Sigmoid colon (tissue), 7 donors: ENCODE data around the gene TRAF5. TPM values are rescaled to one million over a fixed set of nuclear protein-coding genes. Genes with fewer than 3 reads are reported as not detected.
"Not testable (repeated sequence)": the region's sequence is repeated elsewhere in the genome, so short reads cannot be mapped to it uniquely, and the experiment has no call there.

Source experiments
- DNase-seq: peaks from one replicate; pipeline ENCODE4 v3.0.0-alpha.2; 2019
- H3K27ac ChIP-seq, 4 donors: fragments of 200-600 bp; sonication (generic); one replicate each; pipeline ENCODE4 v1.5.1; 2016 to 2019; ENCODE audit warnings: mild to moderate bottlenecking in 1 of 4
- H3K27me3 ChIP-seq, 3 donors: fragments of 200-600 bp; sonication (generic); one replicate each; pipeline ENCODE4 v1.5.1; 2019; ENCODE audit warnings: mild to moderate bottlenecking in 1 of 3
- H3K36me3 ChIP-seq, 4 donors: fragments of 200-600 bp; sonication (generic); one replicate each; pipeline ENCODE4 v1.5.1; 2016 to 2019
- H3K4me1 ChIP-seq, 4 donors: fragments of 200-600 bp; sonication (generic); one replicate each; pipeline ENCODE4 v1.5.1; 2017 to 2019
- H3K4me3 ChIP-seq, 4 donors: fragments of 200-600 bp; sonication (generic); one replicate each; pipeline ENCODE4 v1.5.1; 2017 to 2019; ENCODE audit warnings: mild to moderate bottlenecking in 2 of 4, moderate library complexity in 1 of 4
- H3K9me3 ChIP-seq, 4 donors: fragments of 200-600 bp in 3 of 4; sonication (generic) in 3 of 4; one replicate each; pipeline versions ENCODE4 v1.5.1 to v1.6.1; 2013 to 2019
- CTCF ChIP-seq, 4 experiments: fragments of 450-650 bp in 3 of 4; fragments of 200-600 bp in 1 of 4; IDR thresholded peaks; one replicate each; pipeline ENCODE4 v1.5.1; 2016 to 2019; ENCODE audit warnings: antibody characterized with exemption in 4 of 4, mild to moderate bottlenecking in 3 of 4, moderate library complexity in 2 of 4
- EP300 ChIP-seq, 4 donors: sonication (generic); formaldehyde crosslinking; IDR thresholded peaks; one replicate each; pipeline ENCODE4 v1.6.1; 2017; ENCODE audit warnings: antibody characterized with exemption in 4 of 4
- POLR2A ChIP-seq, 2 donors: fragments of 450-650 bp; IDR thresholded peaks; one replicate each; pipeline ENCODE4 v1.6.1; 2016; ENCODE audit warnings: antibody characterized with exemption in 2 of 2, mild to moderate bottlenecking in 2 of 2, moderate library complexity in 2 of 2
- POLR2AphosphoS5 ChIP-seq, 4 donors: sonication (generic); formaldehyde crosslinking; IDR thresholded peaks; one replicate each; pipeline ENCODE4 v1.6.1; 2017; ENCODE audit warnings: antibody characterized with exemption in 4 of 4
- WGBS, 2 donors: extraction: QIAGEN DNeasy Blood & Tissue Kit; methylation state at CpG; one replicate each; pipeline ENCODE4 v1.1.7; 2013; 5-methylcytosine and 5-hydroxymethylcytosine counted together
- intact Hi-C: fragments of 100-400 bp; cut with DNase I; formaldehyde crosslinking; loops from one replicate; pipeline ENCODE4 v1.15.1; 2023
- polyA plus RNA-seq, 3 donors: library from polyadenylated mRNA; stranded (reverse); fragments of 200-250 nt; gene quantifications; one replicate each; pipeline ENCODE4 v1.2.3, GENCODE V29; 2013
- total RNA-seq, 4 donors: library from RNA; depleted of rRNA; stranded (reverse); fragments of >200 nt; gene quantifications; one replicate each; pipeline ENCODE4 v1.1.0, GENCODE V29; 2016
- donor health status: healthy with polysubstance abuse.
- donor health status: Bipolar disorder and iron deficiency.
- donor health status: healthy.

TRAF5 gene
- total and polyA plus RNA-seq, 7 donors: 2.4 to 55.9 (median 20.8) TPM

- Histone ChIP-seq H3K9me3 (no peaks in the 10 kb centered on the region), H3K27me3 (no peaks in the 10 kb centered on the region), H3K36me3 (no peaks in the 10 kb centered on the region), H3K4me3 (no peak overlapping the region), H3K27ac (no peak overlapping the region), H3K4me1 (peaks cover 0 to 6% (median 0%) of the 10 kb centered on the region in 4 donors)
- intact Hi-C loops: loop anchor here (5.0 kb wide), 2 partner anchors 57 to 128 kb away; partner anchors contain the start of gene TRAF5
- TF ChIP-seq CTCF (IDR thresholded peaks at IDR 0.05): no peak
- no peak for TF ChIP-seq POLR2A (IDR thresholded peaks at IDR 0.05)
- TF ChIP-seq EP300 (IDR thresholded peaks at IDR 0.05): no peak
- TF ChIP-seq POLR2AphosphoS5 (IDR thresholded peaks at IDR 0.05): no peak
- no peak for DNase-seq
- WGBS, 2 donors: 96 to 99% methylated on average over 3 of the region's 3 CpGs
These were observed 57.9 kb downstream of the TRAF5 start for GRCh38 chr1:211384524-211384923.

- TF ChIP-seq POLR2AphosphoS5 (IDR thresholded peaks at IDR 0.05): no peak
- TF ChIP-seq CTCF (IDR thresholded peaks at IDR 0.05): no peak
- TF ChIP-seq POLR2A (IDR thresholded peaks at IDR 0.05): no peak
- TF ChIP-seq EP300 (IDR thresholded peaks at IDR 0.05): no peak
- WGBS, 2 donors: 43 to 77% methylated on average over 2 of the region's 2 CpGs
- Histone ChIP-seq H3K36me3 (peaks cover 0 to under 1% (median 0%) of the 10 kb centered on the region in 4 donors), H3K27me3 (no peaks in the 10 kb centered on the region), H3K9me3 (no peaks in the 10 kb centered on the region), H3K27ac (no peak overlapping the region), H3K4me3 (no peak overlapping the region), H3K4me1 (peaks cover 0 to 6% (median 0%) of the 10 kb centered on the region in 4 donors)
- no peak for DNase-seq
- intact Hi-C loops: no loop called here
These were observed 60.3 kb downstream of the TRAF5 start for GRCh38 chr1:211386921-211387320.

- H3K27me3 ChIP-seq, H3K4me3 ChIP-seq, H3K9me3 ChIP-seq, DNase-seq, intact Hi-C loops, H3K36me3 ChIP-seq, H3K27ac ChIP-seq, H3K4me1 ChIP-seq: not testable (repeated sequence)
- 94 to 97% methylated on average over 7 of the region's 7 CpGs for WGBS, 2 donors
These were observed 64.2 kb downstream of the TRAF5 start for GRCh38 chr1:211390829-211391228.

GRCh38 chr1:211393203-211393602 is 66.6 kb downstream of the TRAF5 start:
- Histone ChIP-seq H3K36me3 (peaks cover 0 to 5% (median 0%) of the 10 kb centered on the region in 4 donors), H3K27me3 (no peaks in the 10 kb centered on the region), H3K4me1 (no peaks in the 10 kb centered on the region), H3K27ac (no peak overlapping the region), H3K4me3 (no peak overlapping the region), H3K9me3 (no peaks in the 10 kb centered on the region)
- intact Hi-C loops: no loop called here
- WGBS, 2 donors: 89 to 90% methylated on average over 1 of the region's 1 CpG
- no peak for DNase-seq
- TF ChIP-seq POLR2AphosphoS5 (IDR thresholded peaks at IDR 0.05): no peak
- no peak for TF ChIP-seq EP300 (IDR thresholded peaks at IDR 0.05)
- no peak for TF ChIP-seq CTCF (IDR thresholded peaks at IDR 0.05)
- no peak for TF ChIP-seq POLR2A (IDR thresholded peaks at IDR 0.05)

- H3K27me3 ChIP-seq, H3K4me1 ChIP-seq, H3K27ac ChIP-seq, H3K36me3 ChIP-seq, H3K4me3 ChIP-seq, DNase-seq, intact Hi-C loops, H3K9me3 ChIP-seq: not testable (repeated sequence)
- WGBS, 2 donors: 87 to 91% methylated on average over 13 of the region's 13 CpGs
These were observed 71.8 kb downstream of the TRAF5 start for GRCh38 chr1:211398266-211398930.

- H3K4me3 ChIP-seq, intact Hi-C loops: not testable (repeated sequence)
These were observed 73.3 kb downstream of the TRAF5 start for GRCh38 chr1:211399851-211400393.

GRCh38 chr1:211401751-211402150 is 75.1 kb downstream of the TRAF5 start:
- 92 to 96% methylated on average over 1 of the region's 1 CpG for WGBS, 2 donors
- DNase-seq, intact Hi-C loops, H3K9me3 ChIP-seq, H3K36me3 ChIP-seq, H3K27ac ChIP-seq, H3K4me1 ChIP-seq, H3K27me3 ChIP-seq, H3K4me3 ChIP-seq: not testable (repeated sequence)

More at GRCh38 chr1:211399851-211400393, 73.3 kb downstream of the TRAF5 start:
- H3K36me3 ChIP-seq, H3K9me3 ChIP-seq, H3K27me3 ChIP-seq, DNase-seq, H3K27ac ChIP-seq, H3K4me1 ChIP-seq: not testable (repeated sequence)
- WGBS, 2 donors: 84 to 93% methylated on average over 13 of the region's 13 CpGs

GRCh38 chr1:211406086-211406485 is 79.5 kb downstream of the TRAF5 start:
- H3K36me3 ChIP-seq, H3K4me1 ChIP-seq, intact Hi-C loops, H3K27ac ChIP-seq, H3K9me3 ChIP-seq, H3K27me3 ChIP-seq, DNase-seq, H3K4me3 ChIP-seq: not testable (repeated sequence)
- 97 to 99% methylated on average over 3 of the region's 3 CpGs for WGBS, 2 donors

GRCh38 chr1:211407749-211408148 is 81.1 kb downstream of the TRAF5 start:
- H3K27ac ChIP-seq, intact Hi-C loops, H3K36me3 ChIP-seq, H3K9me3 ChIP-seq, H3K4me3 ChIP-seq, DNase-seq, H3K4me1 ChIP-seq, H3K27me3 ChIP-seq: not testable (repeated sequence)
- WGBS, 2 donors: 87 to 94% methylated on average over 7 of the region's 7 CpGs
